DMS 273 (cell line): Measurements from ENCODE around the gene SUGP2.

Experiments
- DNase-seq: peaks from one replicate; lab custom pipeline; 2025; ENCODE audit not compliant: unreplicated experiment; lab: John Stamatoyannopoulos, UW

SUGP2 gene

DNA sequence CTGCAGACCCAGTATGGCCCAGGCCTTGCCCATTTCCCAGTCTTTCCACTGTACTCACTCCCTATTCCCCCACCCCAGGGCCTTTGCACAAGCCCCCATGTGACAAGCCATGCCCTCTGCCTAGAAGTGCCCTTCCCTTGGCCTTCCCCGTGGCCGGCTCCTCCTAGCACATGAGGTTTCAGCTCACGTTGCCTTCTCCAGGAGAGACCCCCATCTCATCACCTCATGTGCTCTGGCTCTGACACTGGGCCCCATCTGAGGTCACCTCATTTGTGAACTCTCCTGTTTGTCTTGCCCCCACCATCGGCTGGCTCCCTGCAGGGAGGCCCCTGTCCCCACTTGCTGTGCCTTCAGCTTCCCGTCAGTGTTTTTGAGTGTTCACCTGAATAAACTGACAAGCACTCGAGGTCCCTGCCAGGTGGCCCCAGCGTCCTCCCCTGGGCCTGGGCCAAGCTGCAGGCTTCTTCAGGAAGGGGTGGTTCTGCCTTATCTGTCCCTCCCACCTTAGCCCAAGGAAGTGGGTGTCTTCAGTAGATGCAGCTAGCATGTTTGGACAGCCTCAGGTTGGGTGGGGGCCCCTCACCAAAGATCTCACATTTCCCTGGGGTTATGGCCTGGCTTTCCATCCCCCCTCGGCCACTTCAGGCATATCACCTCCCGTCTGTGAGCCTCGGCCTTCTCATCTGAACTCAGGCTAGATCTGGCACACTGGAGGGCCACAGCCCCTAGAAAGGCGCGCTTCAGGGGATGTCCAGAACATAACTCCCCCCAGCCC, 26.7 kb upstream of the SUGP2 start:
- DNase-seq: no peak

DNA sequence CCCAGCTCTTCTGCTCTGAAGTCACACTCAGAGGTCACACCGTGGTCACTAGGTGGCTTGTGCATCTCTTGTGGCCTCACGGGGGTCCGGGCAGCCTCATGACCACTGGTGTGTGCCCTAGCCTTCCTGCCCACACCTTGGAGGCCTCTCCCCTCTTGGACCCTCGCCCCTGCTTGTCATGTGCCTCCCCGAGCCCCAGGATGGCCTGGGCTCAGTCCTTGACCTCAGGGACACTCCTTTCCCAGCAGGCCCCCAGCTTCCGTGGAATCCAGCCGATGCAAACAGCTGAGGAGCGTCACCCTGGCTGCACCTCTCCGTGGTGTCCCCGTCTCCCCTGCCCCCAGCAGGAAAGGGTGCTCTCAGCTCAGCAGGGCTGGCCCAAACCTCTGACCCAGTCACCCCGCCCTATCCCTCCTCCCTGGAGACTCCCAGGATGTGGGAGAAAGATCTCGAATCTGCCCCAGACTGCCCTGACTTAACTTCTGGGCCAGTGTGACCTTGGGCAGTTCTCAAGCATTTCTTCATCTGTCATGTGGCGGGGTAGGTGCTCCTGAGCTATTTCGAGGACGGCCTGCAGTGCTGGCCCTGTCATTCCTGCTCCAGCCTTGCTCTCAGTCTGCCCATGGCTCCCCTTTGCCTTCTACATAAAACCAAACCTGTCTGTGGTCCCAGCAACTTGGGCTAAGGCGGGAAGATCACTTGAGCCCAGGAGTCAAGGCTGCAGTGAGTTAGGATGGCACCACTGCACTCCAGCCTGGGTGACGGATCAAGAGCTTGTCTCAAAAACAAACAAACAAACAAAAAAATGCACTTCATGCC, 25.9 kb upstream of the SUGP2 start:
- DNase-seq: no peak

DNA sequence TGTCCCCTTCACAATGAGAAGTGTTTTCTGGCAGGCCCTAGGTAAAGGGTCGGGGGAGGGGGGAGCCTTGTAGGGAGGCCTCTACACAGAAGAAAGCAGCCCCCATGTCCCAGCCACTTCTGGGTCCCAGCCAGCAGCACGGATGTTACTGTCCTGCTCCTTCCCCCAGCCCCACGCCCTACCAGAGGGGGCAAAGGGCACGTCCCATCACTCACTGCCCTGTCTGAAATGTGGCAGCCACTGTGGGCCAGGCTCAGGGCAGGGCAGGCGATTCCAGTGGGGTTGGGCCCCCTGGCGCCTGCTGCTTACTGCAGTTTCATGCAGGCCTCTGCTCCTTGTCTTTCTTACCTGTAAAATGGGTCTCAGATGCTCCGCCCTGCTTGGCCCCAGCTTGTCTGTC, 24.4 kb upstream of the SUGP2 start:
- no peak for DNase-seq

DNA sequence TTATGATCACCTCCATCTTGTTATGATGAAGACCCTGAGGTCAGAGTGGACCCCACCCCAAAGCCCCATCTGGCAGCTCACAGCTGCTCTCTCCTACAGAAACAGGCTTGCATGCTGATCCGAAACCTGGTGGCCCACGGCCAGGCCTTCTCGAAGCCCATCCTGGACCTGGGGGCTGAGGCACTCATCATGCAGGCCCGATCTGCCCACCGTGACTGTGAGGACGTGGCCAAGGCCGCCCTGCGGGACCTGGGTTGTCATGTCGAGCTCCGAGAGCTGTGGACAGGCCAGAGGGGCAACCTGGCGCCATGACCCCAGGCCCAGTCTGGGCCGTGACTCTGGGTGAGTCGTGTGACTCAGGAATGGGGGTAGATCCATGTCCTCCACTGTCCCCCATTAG, 24.0 kb upstream of the SUGP2 start:
- DNase-seq: no peak

DNA sequence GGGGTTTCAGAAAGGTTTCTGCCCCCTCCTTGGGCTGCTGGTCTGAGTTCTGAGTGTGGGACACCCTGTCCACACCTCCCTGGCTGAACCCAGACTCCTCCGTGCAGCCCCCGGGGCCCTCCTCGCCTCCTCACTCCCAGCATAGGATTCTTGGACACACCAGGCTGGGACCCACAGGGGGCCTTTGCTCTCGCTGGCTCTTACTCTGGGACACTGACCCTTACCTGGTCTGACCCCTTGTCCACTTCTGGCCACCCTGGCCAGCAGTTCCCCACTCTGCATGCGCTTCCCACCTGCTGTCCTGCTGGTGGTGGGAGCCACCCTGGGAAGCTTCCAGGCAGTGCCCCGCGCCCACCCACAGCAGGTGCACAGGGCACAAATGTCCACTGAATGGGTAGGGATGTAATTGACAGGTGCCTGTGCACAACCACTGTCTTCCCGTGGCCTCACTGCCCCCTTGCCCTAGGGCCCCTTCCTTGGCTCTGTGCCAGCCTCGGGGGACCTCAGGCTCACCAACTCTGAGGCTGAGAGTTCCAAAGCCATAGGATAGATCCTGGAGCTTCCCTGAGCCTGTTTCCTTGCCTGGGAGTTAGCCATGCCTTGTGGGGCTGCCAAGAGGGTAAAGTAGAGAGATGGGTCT, 23.4 kb upstream of the SUGP2 start:
- DNase-seq: no peak

DNA sequence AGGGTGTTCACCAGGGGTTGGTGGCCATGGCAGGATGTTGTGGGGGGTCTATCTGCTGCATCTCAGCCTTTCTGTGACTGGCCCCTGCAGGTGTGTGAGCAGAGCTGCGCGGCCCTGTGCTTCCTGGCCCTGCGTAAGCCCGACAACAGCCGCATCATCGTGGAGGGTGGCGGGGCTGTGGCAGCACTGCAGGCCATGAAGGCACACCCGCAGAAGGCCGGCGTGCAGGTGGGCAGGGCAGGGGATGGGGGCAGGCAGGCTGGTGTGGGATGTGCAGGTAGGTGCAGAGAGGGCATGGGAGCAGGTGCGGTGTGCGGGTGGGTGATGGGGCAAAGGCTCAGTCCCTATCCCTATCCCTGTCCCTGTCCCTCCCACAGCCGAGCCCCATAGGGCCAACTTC, 22.4 kb upstream of the SUGP2 start:
- DNase-seq: no peak

DNA sequence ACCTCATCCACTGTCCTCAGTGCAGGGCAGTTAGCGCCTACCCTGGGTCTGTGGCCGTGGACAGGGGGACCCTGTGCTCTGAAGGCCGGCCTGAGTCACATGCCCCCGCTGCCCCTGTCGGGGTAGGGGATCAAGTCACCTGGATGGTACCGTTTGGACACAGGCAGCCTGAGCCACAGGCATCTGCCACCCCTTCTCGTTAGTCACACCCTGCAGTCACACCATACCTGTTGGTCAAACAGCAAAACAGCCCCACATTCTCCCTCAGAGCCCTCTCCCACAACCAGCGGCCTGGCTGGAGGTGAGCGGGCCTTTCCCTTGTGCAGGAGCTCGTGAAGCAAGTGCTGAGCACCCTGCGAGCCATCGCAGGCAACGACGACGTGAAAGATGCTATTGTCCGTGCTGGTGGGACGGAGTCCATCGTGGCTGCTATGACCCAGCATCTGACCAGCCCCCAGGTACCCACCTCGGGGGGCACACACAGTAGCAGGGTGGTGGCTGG, 21.7 kb upstream of the SUGP2 start:
- no peak for DNase-seq

DNA sequence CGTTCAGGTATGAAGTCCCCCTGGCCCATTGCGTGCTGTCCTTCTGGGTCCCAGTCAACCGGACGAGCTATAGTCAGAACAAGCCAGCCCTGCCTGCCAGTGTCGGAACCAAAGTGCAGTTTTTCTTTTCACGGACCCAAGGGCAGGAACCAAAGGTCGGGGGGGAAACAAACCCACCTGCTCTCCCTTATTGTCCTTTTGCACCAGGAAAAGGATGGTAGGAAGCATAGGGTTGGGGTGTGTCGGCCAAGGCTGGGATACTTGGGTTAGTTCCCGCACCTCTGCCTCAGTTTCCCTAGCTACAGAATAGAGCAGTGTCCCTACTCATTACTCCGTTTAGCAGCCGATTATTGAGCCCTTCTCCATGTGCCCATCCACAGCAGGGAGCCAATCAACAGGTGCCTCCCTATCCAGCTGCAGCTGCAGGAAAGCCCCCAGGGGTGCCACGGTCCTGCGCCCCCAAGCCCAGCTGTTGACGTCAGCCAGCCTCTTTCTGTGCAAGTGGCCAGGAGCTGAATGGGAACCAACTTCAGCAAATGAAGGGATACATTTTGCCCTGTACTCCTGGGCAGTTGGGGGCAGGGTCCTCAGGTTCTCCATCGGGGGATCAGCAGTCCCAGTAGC, 21.1 kb upstream of the SUGP2 start:
- DNase-seq: no peak

DNA sequence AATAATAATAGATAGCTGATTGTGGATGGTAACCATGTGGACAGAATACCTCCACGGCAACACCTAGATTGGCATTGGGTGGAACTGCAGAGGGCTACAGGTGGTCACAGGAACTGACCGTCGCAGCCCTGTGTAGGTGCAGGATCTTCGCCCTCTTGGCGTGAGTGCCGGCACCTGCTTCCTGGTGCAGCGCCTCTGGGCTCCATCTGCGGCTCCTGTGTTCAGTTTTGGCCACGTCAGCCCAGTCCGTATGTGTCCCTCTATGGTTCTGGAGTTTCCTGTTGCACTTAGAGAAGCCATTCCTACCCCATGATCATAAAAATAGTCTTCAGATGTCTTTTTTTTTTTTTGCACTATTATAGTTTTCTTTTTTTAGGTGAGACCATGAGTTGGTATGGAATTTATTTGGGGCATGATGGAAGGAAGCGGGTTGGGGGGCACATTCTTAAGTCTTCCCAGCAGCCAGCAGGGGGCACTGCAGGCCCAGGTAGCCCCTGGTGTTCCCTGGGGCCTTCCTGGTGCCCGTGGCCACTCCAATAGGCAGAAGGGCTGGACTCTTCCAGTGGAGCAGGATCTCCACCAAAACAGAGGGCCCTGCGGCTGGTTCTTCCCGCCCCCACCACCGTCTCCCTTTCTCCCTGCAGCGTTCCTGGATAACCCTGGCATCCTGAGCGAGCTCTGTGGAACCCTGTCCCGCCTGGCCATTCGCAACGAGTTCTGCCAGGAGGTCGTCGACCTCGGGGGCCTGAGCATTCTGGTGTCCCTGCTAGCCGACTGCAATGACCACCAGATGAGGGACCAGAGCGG, 20.4 kb upstream of the SUGP2 start:
- DNase-seq: peak; percentile 75

DNA sequence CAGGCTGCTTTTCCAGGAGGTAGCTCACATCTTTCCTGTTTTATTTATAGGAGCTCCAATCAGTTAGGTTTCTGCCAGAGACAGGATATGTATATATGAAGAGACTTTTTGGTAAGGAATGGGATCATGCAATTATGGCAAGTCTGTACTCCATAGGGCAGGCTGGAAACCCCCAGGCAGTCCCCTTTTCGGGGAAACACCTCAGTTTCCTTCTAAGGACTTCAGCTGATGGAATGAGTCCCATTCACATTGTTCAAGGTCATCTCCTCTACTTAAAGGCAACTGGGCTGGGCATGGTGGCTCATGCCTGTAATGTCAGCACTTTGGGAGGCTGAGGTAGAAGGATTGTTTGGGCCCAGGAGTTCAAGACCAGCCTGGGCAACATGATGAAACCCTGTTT, 19.6 kb upstream of the SUGP2 start:
- no peak for DNase-seq

DNA sequence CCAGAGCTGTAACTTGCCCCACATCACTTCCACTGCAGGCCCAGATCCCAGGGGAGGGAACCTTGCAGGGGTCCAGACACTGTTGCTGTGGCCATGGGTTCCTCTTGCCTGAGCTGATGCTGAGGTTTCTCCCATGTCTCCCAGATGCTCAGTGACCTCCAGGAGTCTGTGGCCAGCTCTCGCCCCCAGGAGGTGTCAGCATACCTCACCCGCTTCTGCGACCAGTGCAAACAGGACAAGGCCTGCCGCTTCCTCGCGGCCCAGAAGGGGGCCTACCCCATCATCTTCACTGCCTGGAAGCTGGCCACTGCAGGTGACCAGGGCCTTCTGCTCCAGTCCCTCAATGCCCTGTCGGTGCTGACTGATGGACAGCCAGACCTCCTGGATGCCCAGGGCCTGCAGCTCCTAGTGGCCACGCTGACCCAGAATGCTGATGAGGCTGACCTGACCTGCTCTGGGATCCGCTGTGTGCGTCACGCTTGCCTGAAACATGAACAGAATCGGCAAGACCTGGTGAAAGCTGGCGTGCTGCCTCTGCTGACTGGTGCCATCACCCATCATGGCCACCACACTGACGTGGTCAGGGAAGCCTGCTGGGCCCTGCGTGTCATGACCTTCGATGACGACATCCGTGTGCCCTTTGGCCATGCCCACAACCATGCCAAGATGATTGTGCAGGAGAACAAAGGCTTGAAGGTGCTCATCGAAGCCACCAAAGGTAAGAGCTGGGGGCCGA, 18.3 kb upstream of the SUGP2 start:
- DNase-seq: no peak

DNA sequence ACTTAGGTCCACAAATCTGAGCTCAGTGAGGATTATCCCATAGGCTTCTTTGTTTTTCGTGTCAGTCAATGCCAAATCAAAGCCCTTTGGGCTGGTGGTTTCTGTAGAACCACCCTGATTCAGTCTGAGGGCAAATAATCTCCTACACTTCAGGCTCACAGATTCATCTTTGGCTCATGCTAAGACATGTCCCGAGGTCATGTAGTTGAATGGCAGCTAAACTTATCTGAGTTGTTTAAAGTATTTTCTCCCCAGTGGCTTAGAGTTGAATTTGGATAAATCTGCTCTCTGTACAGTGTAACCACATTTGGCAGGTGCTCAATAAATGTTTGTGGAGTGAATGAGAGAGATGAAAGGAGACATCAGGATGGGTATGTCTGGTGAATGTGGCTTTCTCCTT, 17.4 kb upstream of the SUGP2 start:
- DNase-seq: no peak

DNA sequence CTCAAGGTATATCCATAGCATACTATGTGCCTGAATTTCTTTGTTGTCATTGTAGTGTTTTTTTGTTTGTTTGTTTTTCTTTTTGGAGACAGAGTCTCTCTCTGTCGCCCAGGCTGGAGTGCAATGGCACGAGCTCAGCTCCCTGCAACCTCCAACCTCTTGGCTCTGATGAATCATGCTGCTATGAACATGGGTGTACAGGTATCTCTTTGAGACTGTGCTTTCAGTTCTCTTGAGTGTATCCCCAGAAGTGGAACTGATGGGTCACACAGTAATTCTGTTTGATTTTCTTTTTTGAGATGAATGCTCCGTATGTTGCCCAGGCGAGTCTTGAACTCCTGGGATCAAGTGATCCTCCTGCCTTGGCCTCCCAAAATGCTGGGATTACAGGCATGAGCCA, 16.8 kb upstream of the SUGP2 start:
- DNase-seq: no peak

DNA sequence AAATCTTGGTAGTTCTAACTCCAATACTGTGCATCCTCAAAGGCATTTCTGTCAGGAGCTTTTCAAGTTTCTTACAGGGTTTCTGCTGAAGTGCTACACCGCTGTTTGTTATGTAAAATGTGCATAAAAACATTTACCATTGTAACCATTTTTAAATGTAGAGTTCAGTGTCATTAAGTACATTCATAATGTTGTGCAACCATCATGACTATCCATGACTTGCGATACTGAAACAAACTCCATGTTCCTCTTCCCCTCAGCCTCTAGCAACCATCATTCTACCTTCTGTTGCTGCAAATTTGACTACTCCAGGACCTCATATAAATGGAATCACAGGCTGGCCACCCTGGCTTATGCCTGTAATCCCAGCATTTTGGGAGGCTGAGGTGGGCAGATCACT, 16.1 kb upstream of the SUGP2 start:
- DNase-seq: no peak

DNA sequence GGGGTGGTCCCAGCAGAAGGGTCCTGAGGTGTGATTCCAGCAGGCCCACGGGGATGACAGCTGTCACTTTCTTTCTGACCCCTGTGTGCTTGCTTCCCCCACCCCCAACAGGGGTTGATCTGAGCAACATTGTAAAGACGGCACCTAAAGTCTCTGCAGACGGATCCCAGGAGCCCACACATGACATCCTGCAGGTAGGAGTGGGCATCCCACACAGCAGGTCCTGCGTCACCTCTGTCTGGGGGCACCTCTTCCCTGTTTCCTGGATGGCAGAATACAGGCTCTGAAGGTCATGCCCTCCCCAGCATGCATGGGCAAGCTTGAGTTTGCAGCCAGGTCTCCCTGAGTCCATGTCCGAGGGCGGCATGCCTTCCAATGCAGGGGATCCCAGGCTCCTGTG, 10.6 kb upstream of the SUGP2 start:
- DNase-seq: no peak

DNA sequence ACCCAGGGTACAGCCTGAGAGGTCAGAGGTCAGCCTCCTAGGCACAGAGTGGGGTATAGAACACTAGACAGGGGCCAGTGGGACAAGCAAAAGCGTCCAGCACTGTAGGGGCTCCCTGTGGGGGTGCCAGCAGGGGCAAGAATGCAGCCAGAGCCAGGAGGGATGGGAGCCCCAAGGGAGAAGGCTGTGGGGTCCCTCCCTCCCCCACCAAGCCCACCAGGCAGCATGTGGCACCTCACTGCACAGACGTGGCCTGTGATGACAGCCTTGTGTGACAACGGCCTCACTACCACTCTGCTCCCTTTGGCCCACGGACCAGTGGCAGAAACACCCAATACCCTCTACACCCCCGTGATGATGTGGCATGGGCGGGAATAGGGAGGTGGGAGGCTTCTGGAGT, 10.2 kb upstream of the SUGP2 start:
- DNase-seq: no peak

DNA sequence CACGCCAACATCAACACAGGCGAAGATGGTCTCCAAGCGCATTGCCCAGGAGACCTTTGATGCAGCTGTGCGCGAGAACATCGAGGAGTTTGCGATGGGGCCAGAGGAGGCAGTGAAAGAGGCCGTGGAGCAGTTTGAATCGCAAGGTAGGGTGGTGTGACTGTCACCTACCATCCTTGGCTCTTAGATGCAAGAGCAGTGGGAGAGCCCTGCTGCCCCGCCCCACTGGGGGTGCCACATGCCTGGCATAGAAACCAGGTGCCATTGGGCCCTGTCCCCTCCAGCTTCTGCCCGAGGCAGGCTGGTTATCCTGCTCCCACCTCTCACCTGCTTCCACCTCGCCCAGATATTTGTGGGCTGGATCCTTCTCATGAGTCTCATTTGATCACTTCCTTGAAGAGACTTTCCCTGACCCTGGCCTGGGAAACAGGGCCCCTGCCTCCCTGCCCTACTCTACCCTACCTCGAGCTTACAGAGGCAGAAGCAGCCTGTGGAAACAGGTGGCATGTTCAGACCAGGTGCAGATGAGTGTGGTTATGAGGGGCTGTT, 9.5 kb upstream of the SUGP2 start:
- DNase-seq: no peak

DNA sequence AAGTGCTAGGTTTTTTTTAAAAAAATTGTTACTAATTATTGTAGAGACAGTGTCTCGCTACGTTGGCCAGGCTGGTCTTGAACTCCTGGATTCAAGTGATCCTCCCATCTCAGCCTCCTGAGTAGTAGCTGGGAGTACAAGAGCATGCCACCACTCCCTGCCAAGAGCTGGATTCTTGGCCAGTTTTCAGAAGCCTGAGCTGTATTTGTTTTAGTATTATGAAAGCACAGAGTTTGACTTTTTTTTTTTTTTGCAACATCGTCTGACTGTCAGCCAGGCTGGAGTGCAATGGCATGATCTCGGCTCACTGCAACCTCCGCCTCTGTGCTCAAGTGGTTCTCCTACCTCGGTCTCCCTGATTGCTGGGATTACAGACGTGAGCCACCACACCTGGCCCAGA, 7.1 kb upstream of the SUGP2 start:
- no peak for DNase-seq

DNA sequence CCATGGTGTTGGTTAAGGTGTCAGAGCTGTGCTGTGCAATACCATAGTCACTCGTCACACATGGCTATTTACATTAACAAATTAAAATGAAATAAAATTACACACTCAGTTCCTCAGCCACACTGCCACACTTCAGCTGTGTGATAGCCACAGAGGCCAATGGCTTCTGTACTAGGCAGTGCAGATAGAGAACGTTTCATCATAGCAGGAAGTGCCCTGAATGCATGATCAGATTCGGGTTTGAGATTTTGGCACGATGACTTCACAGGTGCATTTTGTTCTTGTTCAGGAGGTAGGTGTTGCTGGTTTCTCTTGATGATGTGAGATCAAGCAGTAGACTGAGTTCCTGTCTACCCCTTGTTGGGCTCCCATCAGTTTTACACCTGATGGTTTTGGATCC, 6.6 kb upstream of the SUGP2 start:
- no peak for DNase-seq

DNA sequence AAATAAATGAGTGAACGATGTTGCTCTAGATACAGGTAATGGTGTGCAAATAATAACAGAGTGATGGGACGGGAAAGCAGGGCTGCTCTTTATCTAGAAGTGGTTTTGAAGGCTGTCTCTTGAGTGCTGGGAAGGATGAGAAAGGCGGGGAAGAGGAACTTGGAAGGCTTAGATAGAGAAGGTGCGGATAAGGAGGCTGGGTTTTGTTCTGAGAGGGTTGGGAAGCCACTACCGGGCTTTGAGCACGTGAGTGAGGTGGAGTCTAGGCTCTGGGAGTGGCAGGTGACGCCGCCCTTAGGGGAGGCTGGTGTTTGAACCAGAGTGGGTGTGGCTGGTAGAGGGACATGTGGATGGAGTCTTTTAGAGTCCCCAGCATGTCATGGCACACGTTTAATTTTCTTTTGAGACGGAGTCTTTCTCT, 897 bp upstream of the SUGP2 start:
- peak; percentile 93 for DNase-seq
